ENCODE measurements around the gene PGLYRP2. TPM values are rescaled to one million over a fixed set of nuclear protein-coding genes. Genes with fewer than 3 reads are reported as not detected.

Gene PGLYRP2
- total RNA-seq, 1 donor from 2014 or later = not detected

- no peaks in the 10 kb centered on the region for H4K20me1 ChIP-seq (ENCODE audit: low read depth)
- H3K27me3 ChIP-seq = no peaks in the 10 kb centered on the region
- DNase-seq (ENCODE audit: low spot score) = no peak
- H3K4me3 ChIP-seq = no peak overlapping the region
- H3K4me1 Mint-ChIP-seq = no peaks in the 10 kb centered on the region
- no peaks in the 10 kb centered on the region for H3F3A ChIP-seq (ENCODE audit: low read depth)
- H3K36me3 Mint-ChIP-seq = no peaks in the 10 kb centered on the region
- H3K9me3 ChIP-seq (ENCODE audit: low read depth) = peaks cover 4% of the 10 kb centered on the region
- no peak overlapping the region for H3K4me2 ChIP-seq
- H3K9me3 Mint-ChIP-seq = no peaks in the 10 kb centered on the region
- no peak overlapping the region for H3K27ac ChIP-seq
- H3K79me2 ChIP-seq (ENCODE audit: low read depth) = no peaks in the 10 kb centered on the region
- H3K27me3 Mint-ChIP-seq (ENCODE audit: insufficient read depth, low read depth) = peaks cover 9% of the 10 kb centered on the region
- H3K9ac ChIP-seq = no peak overlapping the region
- H3K36me3 ChIP-seq = no peaks in the 10 kb centered on the region
- H3K4me1 ChIP-seq = no peaks in the 10 kb centered on the region
- TF ChIP-seq, protein P1, sequence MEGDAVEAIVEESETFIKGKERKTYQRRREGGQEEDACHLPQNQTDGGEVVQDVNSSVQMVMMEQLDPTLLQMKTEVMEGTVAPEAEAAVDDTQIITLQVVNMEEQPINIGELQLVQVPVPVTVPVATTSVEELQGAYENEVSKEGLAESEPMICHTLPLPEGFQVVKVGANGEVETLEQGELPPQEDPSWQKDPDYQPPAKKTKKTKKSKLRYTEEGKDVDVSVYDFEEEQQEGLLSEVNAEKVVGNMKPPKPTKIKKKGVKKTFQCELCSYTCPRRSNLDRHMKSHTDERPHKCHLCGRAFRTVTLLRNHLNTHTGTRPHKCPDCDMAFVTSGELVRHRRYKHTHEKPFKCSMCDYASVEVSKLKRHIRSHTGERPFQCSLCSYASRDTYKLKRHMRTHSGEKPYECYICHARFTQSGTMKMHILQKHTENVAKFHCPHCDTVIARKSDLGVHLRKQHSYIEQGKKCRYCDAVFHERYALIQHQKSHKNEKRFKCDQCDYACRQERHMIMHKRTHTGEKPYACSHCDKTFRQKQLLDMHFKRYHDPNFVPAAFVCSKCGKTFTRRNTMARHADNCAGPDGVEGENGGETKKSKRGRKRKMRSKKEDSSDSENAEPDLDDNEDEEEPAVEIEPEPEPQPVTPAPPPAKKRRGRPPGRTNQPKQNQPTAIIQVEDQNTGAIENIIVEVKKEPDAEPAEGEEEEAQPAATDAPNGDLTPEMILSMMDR (IDR thresholded peaks at IDR 0.05) = no peak
- TF ChIP-seq EZH2 (IDR thresholded peaks at IDR 0.05) (no peak), EZH2phosphoT487 (IDR thresholded peaks at IDR 0.05) (no peak)
- no peak overlapping the region for H3K27ac Mint-ChIP-seq
- H3K4me3 Mint-ChIP-seq = no peak overlapping the region
- no peak overlapping the region for H2AFZ ChIP-seq (replicated peaks)
Measured at GRCh38 chr19:15502264-15502663, 23.0 kb upstream of the PGLYRP2 start.

- Mint-ChIP-seq H3K36me3 (no peaks in the 10 kb centered on the region), H3K4me3 (no peak overlapping the region), H3K27ac (no peak overlapping the region), H3K27me3 (ENCODE audit: insufficient read depth, low read depth) (peaks cover 8% of the 10 kb centered on the region), H3K4me1 (no peaks in the 10 kb centered on the region), H3K9me3 (no peaks in the 10 kb centered on the region)
- Histone ChIP-seq H3K79me2 (ENCODE audit: low read depth) (no peaks in the 10 kb centered on the region), H3K4me3 (no peak overlapping the region), H3K9ac (no peak overlapping the region), H2AFZ (replicated peaks) (no peak overlapping the region), H3K9me3 (ENCODE audit: low read depth) (peaks cover 6% of the 10 kb centered on the region), H3K27me3 (no peaks in the 10 kb centered on the region), H3K27ac (no peak overlapping the region), H3K36me3 (no peaks in the 10 kb centered on the region), H3F3A (ENCODE audit: low read depth) (no peaks in the 10 kb centered on the region), H3K4me1 (no peaks in the 10 kb centered on the region), H4K20me1 (ENCODE audit: low read depth) (no peaks in the 10 kb centered on the region), H3K4me2 (no peak overlapping the region)
- no peak for DNase-seq (ENCODE audit: low spot score)
- TF ChIP-seq EZH2phosphoT487 (IDR thresholded peaks at IDR 0.05) (no peak), EZH2 (IDR thresholded peaks at IDR 0.05) (no peak)
- TF ChIP-seq, protein P1 (IDR thresholded peaks at IDR 0.05) = no peak
Measured at GRCh38 chr19:15501596-15501995, 22.3 kb upstream of the PGLYRP2 start.

DNA sequence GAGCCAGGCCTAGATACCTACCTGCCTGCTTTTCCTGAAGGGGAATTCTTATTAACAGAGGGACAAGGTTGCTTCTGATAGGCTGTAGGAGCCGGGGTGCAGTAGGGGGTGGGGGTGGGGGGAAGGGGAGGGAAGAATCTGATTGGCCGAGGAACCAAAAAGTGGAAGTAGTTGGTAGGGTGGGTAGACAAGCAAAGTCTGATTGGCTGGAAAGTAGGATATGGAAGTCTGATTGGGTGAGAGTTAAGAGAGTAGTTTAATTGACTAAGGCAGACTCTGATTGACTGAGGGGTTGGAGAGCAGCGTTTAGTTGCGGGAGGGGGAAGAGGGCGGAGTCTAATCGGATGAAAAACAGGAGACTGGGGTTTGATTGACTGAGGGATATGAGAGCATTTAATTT, 19.6 kb upstream of the PGLYRP2 start:
- no peaks in the 10 kb centered on the region for H3K4me1 ChIP-seq
- H3K27me3 Mint-ChIP-seq (ENCODE audit: insufficient read depth, low read depth) = peaks cover 9% of the 10 kb centered on the region
- no peak overlapping the region for H3K27ac Mint-ChIP-seq
- TF ChIP-seq, protein P1 (IDR thresholded peaks at IDR 0.05) = no peak
- TF ChIP-seq EZH2 (IDR thresholded peaks at IDR 0.05) (no peak), EZH2phosphoT487 (IDR thresholded peaks at IDR 0.05) (no peak)
- no peak for DNase-seq (ENCODE audit: low spot score)
- H3K79me2 ChIP-seq (ENCODE audit: low read depth) = no peaks in the 10 kb centered on the region
- no peaks in the 10 kb centered on the region for H3K27me3 ChIP-seq
- H3K4me3 Mint-ChIP-seq = no peak overlapping the region
- no peaks in the 10 kb centered on the region for H3K36me3 ChIP-seq
- no peak overlapping the region for H3K27ac ChIP-seq
- H3K4me3 ChIP-seq = no peak overlapping the region
- H3K36me3 Mint-ChIP-seq = no peaks in the 10 kb centered on the region
- H3K9ac ChIP-seq = no peak overlapping the region
- H3F3A ChIP-seq (ENCODE audit: low read depth) = no peaks in the 10 kb centered on the region
- no peak overlapping the region for H2AFZ ChIP-seq (replicated peaks)
- no peak overlapping the region for H3K4me2 ChIP-seq
- no peaks in the 10 kb centered on the region for H3K4me1 Mint-ChIP-seq
- H4K20me1 ChIP-seq (ENCODE audit: low read depth) = no peaks in the 10 kb centered on the region
- peaks cover 8% of the 10 kb centered on the region for H3K9me3 ChIP-seq (ENCODE audit: low read depth)
- peaks cover 4% of the 10 kb centered on the region for H3K9me3 Mint-ChIP-seq

Measured in neural progenitor cell (in vitro differentiated cells).